VCaP (cell line): ENCODE results near the gene CIAO1.
"Not testable (repeated sequence)": the region's sequence is repeated elsewhere in the genome, so short reads cannot be mapped to it uniquely, and the experiment has no call there.

Experiments used
- H3K27ac ChIP-seq: fragments of 450-650 bp; 2 replicates; pipeline ENCODE4 v1.5.1; 2017
- CTCF ChIP-seq: fragments of 450-650 bp; conservative IDR thresholded peaks from 2 replicates; pipeline ENCODE4 v1.5.1; 2017; ENCODE audit warnings: mild to moderate bottlenecking, moderate library complexity

The CIAO1 gene

GRCh38 chr2:96265840-96266679 lies at the start of gene CIAO1, which contains the start of gene TMEM127:
Gene CIAO1, plus strand, starts transcription at chr2:96266225. Its CDS starts 126 bp downstream, at chr2:96266351.
Gene TMEM127, minus strand, starts transcription at chr2:96265997. Its CDS starts 616 bp downstream, at chr2:96265381.
- peak; percentile 45 for TF ChIP-seq CTCF

DNA sequence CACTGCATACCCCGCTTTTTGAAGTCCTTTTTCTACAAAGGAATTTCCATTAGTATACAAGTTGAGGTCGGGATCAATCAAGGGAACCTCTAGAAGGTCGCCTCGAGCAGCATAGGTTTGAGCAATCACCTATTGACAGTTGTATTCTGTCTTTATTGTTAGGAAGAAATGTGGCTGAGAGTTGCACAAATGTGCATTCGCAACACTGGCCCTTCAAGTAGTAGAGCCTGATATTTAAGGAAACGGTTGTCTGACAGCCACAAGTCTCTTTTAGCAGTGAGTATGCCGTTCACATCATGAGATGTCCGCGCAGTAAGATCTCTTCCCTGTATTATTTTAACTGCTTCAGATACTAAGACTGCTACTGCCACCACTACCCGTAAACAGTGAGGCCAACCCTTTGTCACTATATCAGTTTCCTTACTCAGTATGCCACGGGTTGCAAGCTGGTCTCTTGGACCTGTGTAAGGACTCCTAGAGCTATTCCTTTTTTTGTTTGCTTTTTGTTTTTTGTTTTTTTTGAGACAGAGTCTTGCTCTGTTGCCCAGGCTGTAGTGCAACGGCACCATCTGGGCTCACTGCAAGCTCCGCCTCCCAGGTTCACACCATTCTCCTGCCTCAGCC lies 47.4 kb upstream of the CIAO1 start:
- TF ChIP-seq CTCF, result no peak
- no peak overlapping the region for H3K27ac ChIP-seq

More at GRCh38 chr2:96265840-96266679, at the start of gene CIAO1, which contains the start of gene TMEM127:
- peak within 1 kb of the TSS; percentile 89 for H3K27ac ChIP-seq

DNA sequence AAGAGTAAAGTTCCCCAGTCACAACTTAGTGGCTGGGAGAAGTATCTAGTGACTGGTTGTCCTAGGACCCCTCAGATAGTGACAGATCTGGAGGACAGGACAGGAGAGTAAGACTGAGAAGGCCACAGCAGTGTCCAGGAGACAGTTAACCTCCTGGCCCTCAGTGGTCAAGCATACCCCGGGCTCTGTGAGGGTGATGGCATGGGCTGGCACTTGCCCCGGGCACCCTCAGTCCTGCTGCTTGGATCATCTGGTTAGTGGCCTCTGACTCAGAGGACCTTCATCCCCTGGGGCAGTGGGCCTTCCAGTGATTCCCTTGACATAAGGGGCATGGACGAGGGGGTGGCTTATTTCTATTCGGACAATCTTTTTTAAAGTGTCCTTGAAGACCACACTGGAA lies 46.1 kb upstream of the CIAO1 start:
- H3K27ac ChIP-seq, result not testable (repeated sequence)

DNA sequence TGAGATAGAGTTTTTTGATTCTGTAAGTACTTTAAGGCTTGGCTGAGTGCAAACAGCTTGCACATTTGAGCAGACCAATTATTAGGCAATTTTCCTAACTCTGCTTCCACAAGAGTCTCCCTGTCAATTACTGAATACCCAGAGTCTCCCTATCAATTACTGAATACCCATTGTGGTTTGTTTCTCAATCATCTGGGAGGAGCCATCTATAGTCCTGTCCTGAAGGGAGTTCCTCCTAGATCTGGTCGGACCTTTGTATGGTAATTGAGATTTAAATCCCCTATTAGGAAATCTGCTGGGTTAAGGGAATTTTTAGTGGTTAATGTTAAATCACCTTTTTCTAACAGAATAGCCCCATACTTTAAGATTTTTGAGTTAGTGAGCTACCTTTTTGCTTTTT lies 44.9 kb upstream of the CIAO1 start:
- H3K27ac ChIP-seq, result not testable (repeated sequence)

- no peak overlapping the region for H3K27ac ChIP-seq
- no peak for TF ChIP-seq CTCF
Observed at GRCh38 chr2:96225016-96225533, 41.0 kb upstream of the CIAO1 start.

- no peak overlapping the region for H3K27ac ChIP-seq
- TF ChIP-seq CTCF, result no peak
Observed at GRCh38 chr2:96231316-96231715, 34.7 kb upstream of the CIAO1 start.

- no peak overlapping the region for H3K27ac ChIP-seq
Observed at GRCh38 chr2:96233436-96233835, 32.6 kb upstream of the CIAO1 start.

More at GRCh38 chr2:96233436-96233835, 32.6 kb upstream of the CIAO1 start:
- no peak for TF ChIP-seq CTCF
